Epithelial cell of proximal tubule (primary cell): Measurements from ENCODE around the gene CA5B. TPM values are rescaled to one million over a fixed set of nuclear protein-coding genes. Genes with fewer than 3 reads are reported as not detected.
"Not testable (repeated sequence)": the region's sequence is repeated elsewhere in the genome, so short reads cannot be mapped to it uniquely, and the experiment has no call there.

Experiments
- DNase-seq: peaks from one replicate; pipeline ENCODE4 v3.0.0-alpha.2; 2011; ENCODE audit warnings: low read depth
- H3K4me3 ChIP-seq: 2 replicates; pipeline ENCODE4 v1.5.1; 2011; ENCODE audit warnings: low read depth, mild to moderate bottlenecking, low read length
- CTCF ChIP-seq: conservative IDR thresholded peaks from 2 replicates; pipeline ENCODE4 v1.5.1; 2012; ENCODE audit warnings: low read depth, mild to moderate bottlenecking, low read length
- total RNA-seq: library from RNA; depleted of rRNA; stranded (reverse); fragments of >200 nt; gene quantifications from 2 replicates; pipeline ENCODE4 v1.2.3, GENCODE V29; 2015

CA5B gene
- total RNA-seq, 1 donor from 2014 or later = 2.4 TPM

GRCh38 chrX:15816438-15816809 lies 78.4 kb downstream of the CA5B start:
- no peak for TF ChIP-seq CTCF
- no peak overlapping the region for H3K4me3 ChIP-seq
- no peak for DNase-seq

- no peak for TF ChIP-seq CTCF
- no peak for DNase-seq
- H3K4me3 ChIP-seq = no peak overlapping the region
Observed at GRCh38 chrX:15816886-15817285, 78.8 kb downstream of the CA5B start.

GRCh38 chrX:15820106-15821073 lies 82.3 kb downstream of the CA5B start:
- no peak for DNase-seq
- no peak overlapping the region for H3K4me3 ChIP-seq
- TF ChIP-seq CTCF = no peak

- TF ChIP-seq CTCF = no peak
- no peak overlapping the region for H3K4me3 ChIP-seq
- no peak for DNase-seq
Observed at GRCh38 chrX:15822922-15823321, 84.9 kb downstream of the CA5B start.

- DNase-seq = no peak
- no peak for TF ChIP-seq CTCF
Observed at GRCh38 chrX:15825936-15826335, 87.9 kb downstream of the CA5B start.

GRCh38 chrX:15829217-15829616 lies 91.1 kb downstream of the CA5B start:
- H3K4me3 ChIP-seq = no peak overlapping the region
- TF ChIP-seq CTCF = no peak
- no peak for DNase-seq

More at GRCh38 chrX:15825936-15826335, 87.9 kb downstream of the CA5B start:
- H3K4me3 ChIP-seq = no peak overlapping the region

GRCh38 chrX:15831347-15831746 lies 93.3 kb downstream of the CA5B start:
- H3K4me3 ChIP-seq, DNase-seq: not testable (repeated sequence)
